NCI-H1694 treated with DMSO at 0.1 percent for 48 hours (cell line): Measurements from ENCODE around the gene LDLRAP1.

ENCODE experiments used
- DNase-seq: peaks from one replicate; lab custom pipeline; 2025; lab: John Stamatoyannopoulos, UW

The LDLRAP1 gene

GRCh38 chr1:25609921-25610320, 66.5 kb downstream of the LDLRAP1 start:
- DNase-seq, result no peak

- DNase-seq, result no peak
Observed at GRCh38 chr1:25610822-25611630, 67.6 kb downstream of the LDLRAP1 start.

- no peak for DNase-seq
Observed at GRCh38 chr1:25611843-25612242, 68.4 kb downstream of the LDLRAP1 start.

GRCh38 chr1:25612421-25612820, 69.0 kb downstream of the LDLRAP1 start:
- no peak for DNase-seq

- no peak for DNase-seq
Observed at GRCh38 chr1:25613091-25613490, 69.7 kb downstream of the LDLRAP1 start.

GRCh38 chr1:25614501-25615171, 71.2 kb downstream of the LDLRAP1 start:
- DNase-seq, result no peak

- DNase-seq, result no peak
Observed at GRCh38 chr1:25615172-25615541, 71.8 kb downstream of the LDLRAP1 start.

GRCh38 chr1:25615563-25616094, 72.2 kb downstream of the LDLRAP1 start:
- DNase-seq, result no peak

GRCh38 chr1:25616095-25616986, 72.9 kb downstream of the LDLRAP1 start, which contains the start of gene MAN1C1:
Gene MAN1C1, plus strand, starts transcription at chr1:25616791. Its CDS starts 1,007 bp downstream, at chr1:25617798.
- peak; percentile 43 for DNase-seq

GRCh38 chr1:25616987-25617624, 73.7 kb downstream of the LDLRAP1 start:
- DNase-seq, result no peak

GRCh38 chr1:25617625-25618432, 74.4 kb downstream of the LDLRAP1 start:
- no peak for DNase-seq

- DNase-seq, result no peak
Observed at GRCh38 chr1:25618433-25618808, 75.0 kb downstream of the LDLRAP1 start.
